GM19193 (cell line): ENCODE measurements around the gene GPR160.

Source experiments
- POLR2A ChIP-seq: IDR thresholded peaks from 4 replicates; pipeline ENCODE4 v1.6.1; 2011; ENCODE audit not compliant: insufficient read depth, insufficient read length; ENCODE audit errors: extremely low read depth

GPR160 gene

DNA sequence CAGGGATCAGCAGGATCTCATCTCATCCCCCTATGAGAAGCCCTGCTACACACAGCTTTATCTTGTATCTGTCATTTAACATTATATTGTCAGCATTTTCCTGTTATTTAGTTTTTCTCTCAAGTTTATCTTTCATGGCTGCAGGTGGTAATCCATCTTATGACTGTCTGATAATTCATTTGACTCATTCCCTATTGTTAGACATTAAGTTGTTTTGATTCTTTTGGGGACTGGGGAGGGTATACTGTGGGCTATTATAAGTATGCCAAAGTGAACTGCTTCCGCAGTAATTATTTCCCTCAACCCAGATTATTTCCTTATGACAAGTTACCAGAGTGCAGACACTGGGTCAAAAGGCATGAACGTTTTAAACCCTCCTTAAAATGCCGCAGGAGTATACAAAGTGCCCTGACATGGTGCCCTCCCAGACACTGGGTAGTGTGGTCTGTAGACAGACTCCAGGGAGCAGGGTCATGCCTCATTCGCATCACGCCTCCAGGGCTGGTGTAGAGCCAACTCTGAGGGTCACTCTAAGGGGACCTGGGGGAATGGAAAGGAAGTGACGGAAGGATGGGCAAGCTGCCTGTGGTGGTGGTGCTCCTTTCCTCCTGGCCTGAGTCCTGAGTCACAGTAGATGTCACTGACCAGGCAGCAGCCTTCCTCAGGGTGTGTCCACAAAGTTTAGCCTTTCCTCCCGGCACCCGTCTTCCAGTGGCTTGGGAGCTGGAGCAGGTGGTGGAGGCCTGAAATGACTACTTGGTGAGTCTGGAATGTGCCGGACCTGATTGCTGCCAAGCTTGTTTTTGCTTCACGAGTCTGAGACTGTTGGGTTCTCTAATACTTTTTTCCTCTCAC lies 11.6 kb downstream of the GPR160 start:
- no peak for TF ChIP-seq POLR2A

DNA sequence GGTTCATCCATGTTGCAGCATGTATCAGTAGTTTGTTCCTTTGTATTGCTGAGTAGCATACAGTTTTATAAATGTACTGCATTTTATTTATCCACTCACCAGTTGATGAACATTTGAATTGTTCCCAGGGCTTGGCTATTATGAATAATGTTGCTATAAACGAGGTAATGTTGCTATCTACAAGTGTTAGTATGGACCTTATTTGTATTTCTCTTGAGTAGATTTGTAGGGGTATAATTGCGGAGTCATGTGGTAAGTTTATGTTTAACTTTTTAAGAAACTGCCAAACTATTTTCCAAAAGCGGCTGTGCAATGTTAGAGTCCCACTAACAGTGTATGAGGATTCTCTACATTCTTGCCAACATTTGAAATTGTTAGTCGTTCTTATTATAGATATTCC lies 13.0 kb downstream of the GPR160 start:
- TF ChIP-seq POLR2A: no peak

DNA sequence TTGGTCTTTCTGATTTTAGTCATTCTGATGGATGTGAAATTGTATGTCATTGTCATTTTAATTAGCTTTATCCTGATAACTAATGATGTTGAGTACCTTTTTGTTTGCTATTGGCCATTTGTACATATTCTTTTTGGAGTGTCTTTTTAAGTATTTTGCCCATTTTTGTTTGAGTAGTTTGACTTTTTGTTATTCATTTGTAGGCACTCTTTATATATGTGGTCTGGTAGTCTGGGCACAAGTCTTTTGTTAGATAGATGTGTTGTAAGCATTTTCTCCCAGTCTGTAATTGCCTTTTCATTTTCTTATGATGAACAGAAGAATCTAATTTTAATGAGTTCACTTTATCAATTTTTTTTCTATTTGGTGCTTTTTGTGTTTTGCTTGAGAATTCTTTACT lies 14.6 kb downstream of the GPR160 start:
- TF ChIP-seq POLR2A: no peak

DNA sequence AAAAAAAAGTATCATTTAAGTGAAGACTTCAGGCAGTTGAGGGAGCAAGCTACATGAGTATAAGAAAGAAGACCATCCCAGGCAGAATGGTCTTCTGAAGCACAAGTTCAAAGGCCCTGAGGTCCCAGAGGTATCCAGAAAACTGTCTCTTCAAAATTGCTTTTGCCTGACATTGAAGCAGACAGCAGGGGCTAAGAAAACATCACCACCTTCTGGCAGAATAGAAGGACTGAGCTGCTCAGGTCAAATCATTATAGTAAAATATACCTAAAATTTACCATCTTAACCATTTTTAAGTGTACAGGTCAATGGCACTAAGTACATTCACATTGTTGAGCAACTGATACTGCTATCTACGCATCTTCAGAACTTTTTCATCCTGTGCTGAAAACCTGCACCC lies 16.4 kb downstream of the GPR160 start:
- TF ChIP-seq POLR2A: no peak

DNA sequence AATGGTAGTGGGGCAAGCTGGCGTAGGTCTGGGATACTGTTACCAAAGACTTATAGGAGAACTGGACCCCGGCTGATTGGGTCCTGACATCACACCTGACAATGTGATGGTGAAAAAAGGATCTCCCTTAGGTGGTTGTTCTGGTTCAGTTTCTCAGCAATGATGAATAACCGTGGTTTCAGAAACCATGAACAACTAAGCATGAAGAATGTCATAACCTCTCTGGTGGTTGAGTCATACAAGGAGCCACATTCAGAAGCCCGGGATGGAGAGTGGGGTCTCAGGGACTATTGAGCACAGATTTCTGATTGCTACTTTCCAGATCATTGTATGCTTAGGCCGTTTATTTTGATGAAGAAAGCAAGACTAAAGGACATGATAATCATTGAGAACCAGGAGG lies 17.4 kb downstream of the GPR160 start:
- TF ChIP-seq POLR2A: no peak

DNA sequence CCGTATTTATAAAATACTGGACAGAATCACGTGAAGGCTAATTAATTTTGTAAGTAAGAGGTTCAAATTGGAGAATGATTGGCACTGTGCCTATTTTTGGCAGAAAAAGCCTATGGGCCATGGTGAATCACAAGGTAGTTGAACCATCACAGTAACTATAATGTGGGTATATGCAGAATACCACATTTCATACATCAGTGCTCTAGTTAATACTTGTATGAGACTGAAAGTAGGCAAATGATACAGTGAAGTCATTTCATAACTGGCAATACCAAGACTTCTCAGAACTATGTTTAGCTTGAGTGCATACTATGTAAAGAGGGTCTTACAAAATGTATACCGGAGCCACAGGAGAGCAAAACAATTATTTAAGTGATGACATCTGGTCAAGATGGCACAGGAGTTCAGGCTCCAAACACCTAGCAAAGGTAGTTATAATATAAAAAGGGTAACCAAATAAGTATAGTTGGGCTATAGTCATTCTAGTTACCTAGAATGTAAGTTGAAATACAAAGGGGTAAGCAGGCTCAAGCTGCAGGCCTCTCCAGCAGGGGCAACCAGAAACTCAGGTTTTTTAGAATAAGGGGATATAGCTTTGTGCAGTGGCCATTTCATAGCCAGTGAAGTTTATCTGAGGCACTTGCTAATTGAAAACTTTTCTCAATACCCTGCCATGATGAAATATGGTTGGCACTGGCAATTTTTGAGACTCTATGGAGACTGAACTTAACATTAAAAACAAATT lies 19.1 kb downstream of the GPR160 start:
- no peak for TF ChIP-seq POLR2A

DNA sequence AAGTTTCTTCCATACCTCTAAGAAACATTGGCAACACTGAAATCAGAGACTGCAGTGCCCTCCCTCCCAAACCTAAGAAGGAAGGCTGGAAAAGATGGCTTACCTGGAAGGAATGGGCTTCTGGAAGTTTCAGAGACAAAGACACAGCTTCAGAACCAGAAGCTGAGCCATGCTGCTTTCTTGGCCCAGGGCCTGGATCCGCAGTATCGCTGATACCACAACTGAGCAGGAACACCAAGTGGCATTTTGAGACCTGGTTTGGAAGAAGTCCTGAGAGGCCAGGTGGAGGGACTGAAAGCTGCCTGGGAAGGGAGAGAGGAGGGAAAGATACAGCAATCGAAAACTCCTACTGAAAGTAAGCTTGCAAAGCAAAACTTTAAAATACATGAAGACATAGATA lies 19.8 kb downstream of the GPR160 start:
- TF ChIP-seq POLR2A: no peak

DNA sequence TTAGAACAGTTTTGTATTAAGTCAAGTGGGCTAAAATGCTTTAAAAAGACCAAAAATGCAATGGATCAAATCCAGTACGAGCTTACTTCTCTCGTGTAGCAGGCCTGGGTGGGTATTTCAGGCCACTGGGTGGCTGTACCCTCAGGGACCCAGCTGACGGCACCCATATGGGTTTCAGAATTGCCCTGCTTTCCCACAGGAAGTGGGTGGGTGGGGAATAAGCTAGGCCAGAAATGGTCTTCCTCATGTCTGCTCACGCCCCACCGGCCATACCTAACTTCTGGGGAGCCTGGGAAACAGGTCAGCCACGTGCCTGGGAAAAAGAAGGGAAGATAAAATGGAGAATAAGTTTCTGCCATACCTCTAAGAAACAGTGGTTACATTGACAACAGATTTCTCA lies 20.3 kb downstream of the GPR160 start:
- TF ChIP-seq POLR2A: no peak

DNA sequence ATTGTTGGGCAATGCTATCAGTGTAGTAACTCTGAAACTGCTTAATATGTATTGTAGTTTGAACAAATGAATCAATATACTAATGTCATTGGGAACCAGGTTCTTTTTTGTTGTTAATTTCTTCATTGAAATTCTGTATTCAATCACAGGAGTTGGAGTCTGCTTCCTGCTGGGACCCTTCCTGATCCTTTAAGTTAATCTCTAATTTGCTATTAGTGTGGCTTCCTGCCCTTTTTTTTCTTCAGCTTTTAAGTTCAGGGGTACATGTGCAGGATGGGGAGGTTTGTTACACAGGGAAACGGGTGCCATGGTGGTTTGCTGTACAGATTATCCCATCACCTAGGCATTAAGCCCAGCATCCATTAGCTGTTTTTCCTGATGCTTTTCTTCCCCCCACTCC lies 21.7 kb downstream of the GPR160 start:
- no peak for TF ChIP-seq POLR2A

DNA sequence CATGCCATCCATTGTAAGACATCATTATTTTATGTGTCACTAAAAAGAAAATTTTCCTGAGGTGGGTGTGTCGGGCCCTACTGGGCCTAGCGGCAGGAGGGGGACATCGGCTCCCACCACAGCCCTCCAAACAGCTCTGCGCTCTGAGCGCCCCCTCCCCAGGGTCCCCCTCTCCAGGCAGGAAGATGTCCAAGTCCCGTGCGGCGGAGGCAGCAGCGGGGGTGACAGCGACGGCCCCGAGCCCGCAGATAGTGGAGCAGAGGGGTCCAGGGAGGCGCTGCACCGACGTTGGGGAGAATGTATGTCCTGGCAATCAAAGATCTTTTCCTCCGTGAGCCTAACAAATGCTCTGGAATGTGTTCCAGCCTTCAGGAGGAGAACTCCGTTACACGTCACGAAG lies 24.3 kb downstream of the GPR160 start:
- no peak for TF ChIP-seq POLR2A

DNA sequence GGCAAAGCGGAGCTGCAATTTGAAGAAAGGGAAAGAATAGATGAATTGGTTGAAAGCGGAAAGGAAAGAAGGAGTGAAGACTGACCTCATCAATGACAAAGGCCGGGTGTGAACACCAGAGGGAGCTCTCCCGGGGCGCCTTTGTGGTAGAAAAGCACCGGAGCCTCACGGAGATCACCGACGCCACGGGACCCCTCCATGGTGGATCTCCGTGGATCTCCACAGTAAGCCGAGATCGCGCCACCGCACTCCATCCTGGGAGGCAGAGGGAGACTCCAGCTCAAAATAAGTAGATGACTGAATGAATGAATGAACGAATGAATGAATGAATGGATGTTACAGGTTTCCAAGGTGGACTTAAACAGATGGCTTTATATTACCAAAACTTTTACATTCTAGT lies 25.0 kb downstream of the GPR160 start:
- no peak for TF ChIP-seq POLR2A

DNA sequence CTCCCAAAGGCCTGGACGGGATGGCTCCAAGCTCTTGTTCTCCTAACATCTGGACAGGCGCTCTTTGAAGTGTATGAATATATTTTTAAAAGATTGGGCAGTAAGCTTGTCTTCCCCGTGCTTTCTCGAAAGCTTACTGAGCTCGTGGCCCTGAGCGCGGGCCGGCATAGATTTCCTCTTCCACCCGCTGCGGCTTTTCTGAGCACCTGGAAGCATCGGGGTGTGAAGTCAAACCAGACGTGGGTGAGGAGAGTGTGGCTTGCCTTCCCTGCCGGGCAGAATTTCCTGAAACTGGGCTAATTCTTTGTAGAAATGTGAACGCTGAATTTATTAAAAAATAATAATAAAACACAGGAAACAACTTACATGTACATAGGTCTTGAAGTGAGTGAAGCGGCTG lies 25.9 kb downstream of the GPR160 start:
- no peak for TF ChIP-seq POLR2A

DNA sequence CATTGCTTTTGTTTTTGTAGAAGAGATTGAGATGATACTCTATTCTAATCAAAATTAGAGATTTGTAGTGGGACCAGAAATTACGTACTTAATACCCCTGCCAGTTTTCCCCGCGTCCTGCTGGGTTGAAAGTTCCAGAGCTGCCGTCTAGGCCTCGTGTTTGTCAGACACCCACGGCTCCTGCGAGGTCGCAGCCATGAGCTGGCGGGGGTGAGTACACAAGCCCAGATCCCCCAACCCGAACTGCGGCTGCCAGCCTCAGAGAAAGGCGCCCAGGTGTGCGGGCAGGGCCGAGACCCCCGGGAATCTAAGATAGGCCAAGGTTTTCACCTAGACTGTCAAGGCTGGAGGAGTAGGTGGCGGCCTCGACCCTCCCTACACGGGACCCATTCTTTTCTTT lies 26.3 kb downstream of the GPR160 start:
- TF ChIP-seq POLR2A: no peak

DNA sequence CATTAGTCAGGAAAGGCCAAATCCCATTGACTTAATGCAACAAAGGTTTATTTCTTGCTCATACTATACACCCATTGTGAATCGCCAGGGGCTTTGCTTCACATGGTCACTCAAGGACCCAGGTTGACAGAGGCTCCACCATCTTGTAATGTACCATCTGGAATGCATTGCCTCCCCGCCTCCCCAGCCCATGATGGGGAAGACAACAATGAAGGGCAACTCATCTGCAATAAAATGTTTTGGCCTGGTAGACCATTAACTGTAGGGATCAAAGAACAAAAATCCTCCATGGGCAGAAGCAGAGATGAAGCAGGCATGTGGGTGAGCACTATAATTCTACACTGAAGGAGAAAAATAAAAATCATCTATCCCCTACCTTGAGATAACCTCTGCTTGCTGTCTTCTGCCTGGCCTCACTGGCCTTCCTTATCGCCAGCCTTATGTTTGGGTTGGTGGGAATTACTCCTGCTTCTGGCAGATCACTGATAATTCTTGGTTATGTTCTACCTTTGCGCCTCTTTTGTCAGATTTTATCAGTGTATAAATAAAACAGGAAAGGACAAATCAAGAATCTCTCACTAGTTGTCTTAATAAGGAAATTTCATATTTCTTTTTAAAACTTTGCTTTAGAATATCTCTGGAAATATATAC lies 37.8 kb downstream of the GPR160 start:
- TF ChIP-seq POLR2A: no peak

DNA sequence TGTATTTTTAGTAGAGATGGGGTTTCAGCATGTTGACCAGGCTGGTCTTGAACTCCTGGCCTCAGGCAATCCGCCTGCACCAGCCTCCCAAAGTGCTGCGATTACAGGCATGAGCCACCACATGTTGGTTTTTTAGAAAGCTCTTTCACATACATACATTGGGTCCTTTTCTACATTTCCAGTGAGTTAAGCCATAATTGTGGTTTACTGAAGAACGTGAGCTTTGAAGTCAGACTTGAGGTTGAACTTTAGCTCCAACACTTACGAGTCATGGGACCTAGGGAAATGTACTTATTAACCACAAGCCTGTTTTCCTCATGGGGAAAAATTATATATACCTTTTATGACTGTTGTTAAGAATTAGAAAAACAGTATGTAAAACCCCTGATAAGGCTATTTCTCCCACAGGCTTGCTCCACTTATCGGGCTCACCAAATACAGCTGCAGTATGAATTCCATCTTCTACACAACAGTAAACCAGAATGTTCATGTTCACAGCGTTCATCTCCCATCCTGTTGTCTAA lies 39.0 kb downstream of the GPR160 start:
- no peak for TF ChIP-seq POLR2A

DNA sequence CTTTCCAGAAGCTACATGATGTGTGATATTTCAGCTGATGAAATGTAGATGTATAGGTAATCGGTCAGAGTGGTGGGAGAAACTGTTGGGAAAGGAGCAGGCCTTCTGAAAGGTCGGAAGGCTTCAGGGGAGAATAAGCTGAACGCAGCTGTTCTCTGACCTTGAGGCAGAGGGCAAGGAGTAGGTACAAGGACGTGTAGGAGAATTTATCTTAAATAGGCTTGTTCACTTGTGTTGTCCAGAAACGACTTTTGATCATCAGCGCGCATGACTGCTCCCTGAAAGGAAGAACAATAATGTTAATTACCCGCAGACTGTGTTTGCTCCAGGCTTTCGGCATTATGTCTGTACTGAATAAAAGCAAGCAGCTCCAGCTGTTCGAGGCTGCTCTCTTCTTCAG lies 39.6 kb downstream of the GPR160 start:
- TF ChIP-seq POLR2A: no peak

DNA sequence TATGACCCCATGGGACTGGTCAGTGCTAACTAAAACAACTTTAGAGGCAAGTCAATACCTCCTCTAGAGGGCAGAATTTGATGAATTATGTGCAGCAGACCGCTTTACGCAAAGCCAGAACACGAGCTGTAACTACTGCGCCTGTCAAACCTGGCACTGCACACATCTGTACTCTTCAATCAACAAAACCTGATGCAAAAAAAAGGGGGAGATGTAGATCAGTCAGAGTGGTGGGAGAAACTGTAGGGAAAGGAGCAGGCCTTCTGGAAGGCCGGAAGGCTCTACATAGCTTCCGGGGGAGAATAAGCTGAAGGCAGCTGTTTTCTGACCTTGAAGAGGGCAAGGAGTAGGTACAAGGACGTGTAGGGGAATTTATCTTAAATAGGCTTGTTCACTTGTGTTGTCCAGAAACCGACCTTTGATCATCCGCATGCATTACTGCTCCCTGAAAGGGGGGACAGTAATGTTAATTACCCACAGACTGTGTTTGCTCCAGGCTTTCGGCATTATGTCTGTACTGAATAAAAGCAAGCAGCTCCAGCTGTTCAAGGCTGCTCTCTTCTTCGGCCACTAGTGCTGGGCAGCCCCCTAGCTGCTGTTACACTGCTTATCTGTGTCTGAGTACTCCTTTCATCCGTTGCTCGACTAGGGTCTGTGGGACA lies 41.0 kb downstream of the GPR160 start:
- TF ChIP-seq POLR2A: no peak
